Esophagus muscularis mucosa (tissue), 3 donors: ENCODE measurements around the gene DACH2.

ENCODE experiments used
- CTCF ChIP-seq, 3 experiments: fragments of 200-600 bp in 2 of 3; fragments of 450-650 bp in 1 of 3; sonication (generic) in 2 of 3; IDR thresholded peaks; one replicate each; pipeline ENCODE4 v1.5.1; 2017 to 2019; ENCODE audit warnings: antibody characterized with exemption in 3 of 3, mild to moderate bottlenecking in 2 of 3, moderate library complexity in 1 of 3
- POLR2AphosphoS5 ChIP-seq, 2 donors: sonication (generic); formaldehyde crosslinking; IDR thresholded peaks; one replicate each; pipeline ENCODE4 v1.6.1; 2017; ENCODE audit warnings: antibody characterized with exemption in 2 of 2

- no peak for TF ChIP-seq CTCF (IDR thresholded peaks at IDR 0.05)
- no peak for TF ChIP-seq POLR2AphosphoS5 (IDR thresholded peaks at IDR 0.05)
These were observed 657.0 kb downstream of the DACH2 start for GRCh38 chrX:86805241-86805640.
